Measurements from ENCODE around the gene PARD3B.

DNA sequence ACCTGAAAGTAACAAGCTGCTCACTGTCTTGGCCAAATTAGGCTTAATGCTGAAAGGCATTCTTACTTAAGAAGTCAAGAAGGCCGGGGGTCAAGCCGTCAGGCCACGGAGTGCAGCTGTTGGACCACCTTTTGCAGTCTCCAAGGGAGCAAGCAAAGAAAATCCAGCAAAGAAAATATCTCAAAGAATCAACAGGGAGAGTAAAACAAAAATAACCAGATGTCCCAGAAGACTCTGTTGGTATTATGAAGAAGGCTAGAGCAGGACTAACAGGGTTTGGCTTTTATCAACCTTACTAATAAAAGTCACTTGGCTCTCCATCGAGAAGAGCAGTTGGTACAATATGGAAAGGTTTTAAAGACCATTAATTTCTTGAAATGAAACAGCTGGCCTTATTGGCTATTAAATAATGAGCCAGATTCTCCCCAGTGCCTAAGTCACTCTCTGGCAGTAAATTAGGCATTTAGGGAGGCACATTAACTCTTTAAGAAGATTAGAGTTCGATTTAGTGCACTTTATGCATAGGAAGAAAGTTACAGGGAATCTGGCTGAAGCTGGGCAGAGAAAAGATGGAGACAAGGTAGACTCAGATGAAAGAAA lies 1026.2 kb downstream of the PARD3B start:
- TF ChIP-seq CTCF (IDR thresholded peaks at IDR 0.05; ENCODE audit: low read depth, low read length, poor library complexity, severe bottlenecking) (no peak), EZH2phosphoT487 (IDR thresholded peaks at IDR 0.05; ENCODE audit: borderline replicate concordance, low read length) (no peak)
